NT2/D1 (cell line): ENCODE results near the gene SNX9.

Experiments used
- SUZ12 ChIP-seq: IDR thresholded peaks from 2 replicates; pipeline ENCODE4 v1.6.1; 2011; ENCODE audit not compliant: insufficient read length, insufficient read depth; ENCODE audit errors: extremely low read depth
- YY1 ChIP-seq: IDR thresholded peaks from 2 replicates; pipeline ENCODE4 v1.6.1; 2011; ENCODE audit not compliant: insufficient read length, insufficient read depth
- ZNF274 ChIP-seq: IDR thresholded peaks from 2 replicates; pipeline ENCODE4 v1.6.1; 2011; ENCODE audit warnings: mild to moderate bottlenecking, low read depth, low read length

GRCh38 chr6:157879034-157879872, 56.2 kb downstream of the SNX9 start:
- no peak for TF ChIP-seq ZNF274
- TF ChIP-seq YY1, result no peak
- TF ChIP-seq SUZ12, result no peak
